Esophagus mucosa (tissue), 1 donor: Measurements from ENCODE around the gene LIPG. TPM values are rescaled to one million over a fixed set of nuclear protein-coding genes. Genes with fewer than 3 reads are reported as not detected.
"Not testable (repeated sequence)": the region's sequence is repeated elsewhere in the genome, so short reads cannot be mapped to it uniquely, and the experiment has no call there.

Source experiments
- ATAC-seq: fragments of 200-7000 bp; cut with Tn5 transposase; one replicate; pipeline ENCODE4 v1.9.1; 2020
- total RNA-seq: library from RNA; stranded (reverse); gene quantifications from one replicate; pipeline ENCODE4 v1.2.4, GENCODE V29; 2023
- donor health status: DM: yes; HTN: yes; CAD: no.

LIPG gene
- total RNA-seq, 1 donor from 2014 or later = 8.6 TPM

DNA sequence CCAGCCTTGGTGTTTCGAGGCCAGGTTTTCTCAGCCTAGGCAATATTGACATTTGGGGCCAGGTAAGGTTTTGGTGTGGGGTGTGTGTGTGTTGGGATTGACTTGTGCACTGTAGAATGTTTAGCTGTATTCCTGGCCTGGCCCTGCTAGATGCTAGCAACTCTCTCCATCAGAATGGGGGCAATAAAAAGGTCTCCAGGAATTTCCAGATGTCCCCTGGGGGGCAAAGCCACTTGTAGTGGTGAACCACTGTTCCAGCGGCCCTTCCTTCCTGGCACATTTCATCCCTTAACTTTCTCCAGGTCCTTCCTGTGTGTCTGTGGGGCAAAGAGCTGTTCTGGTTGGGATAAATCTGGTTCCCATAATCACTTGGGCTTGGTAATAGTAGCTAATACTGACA is 12.0 kb downstream of the LIPG start:
- ATAC-seq = no peak

DNA sequence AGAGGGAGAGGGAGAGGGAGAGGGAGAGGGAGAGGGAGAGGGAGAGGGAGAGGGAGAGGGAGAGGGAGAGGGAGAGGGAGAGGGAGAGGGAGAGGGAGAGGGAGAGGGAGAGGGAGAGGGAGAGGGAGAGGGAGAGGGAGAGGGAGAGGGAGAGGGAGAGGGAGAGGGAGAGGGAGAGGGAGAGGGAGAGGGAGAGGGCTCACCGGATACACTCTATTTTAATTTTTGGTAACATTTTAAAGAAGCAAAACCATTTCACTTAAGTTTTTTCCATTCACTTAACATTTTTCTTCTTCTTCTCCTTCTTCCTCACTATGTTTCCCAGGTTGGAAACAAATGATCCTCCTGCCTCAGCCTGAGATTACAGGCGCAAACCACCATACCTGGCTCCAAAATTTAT is 17.2 kb downstream of the LIPG start:
- not testable (repeated sequence) for ATAC-seq

GRCh38 chr18:49579583-49579982 is 17.7 kb downstream of the LIPG start:
- not testable (repeated sequence) for ATAC-seq

DNA sequence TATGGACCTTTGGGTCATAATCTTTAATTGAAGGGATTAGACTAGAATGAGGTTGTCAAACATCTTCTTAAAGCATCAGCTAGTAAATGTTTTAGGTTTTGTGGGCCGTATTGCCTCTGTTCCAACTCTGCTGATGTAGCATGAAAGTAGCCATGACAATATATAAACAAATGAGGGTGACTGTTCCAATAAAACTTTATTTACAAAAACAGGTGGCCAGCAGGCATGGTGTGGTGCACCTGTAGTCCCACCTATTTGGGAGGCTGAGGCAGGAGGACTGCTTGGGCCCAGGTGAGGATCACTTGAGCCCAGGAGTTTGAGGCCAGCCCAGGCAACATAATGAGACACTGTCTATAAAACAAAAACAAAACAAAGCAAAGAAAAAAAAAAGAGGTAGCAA is 18.4 kb downstream of the LIPG start:
- no peak for ATAC-seq

GRCh38 chr18:49581371-49581770 is 19.5 kb downstream of the LIPG start:
- no peak for ATAC-seq

GRCh38 chr18:49582579-49582978 is 20.7 kb downstream of the LIPG start:
- ATAC-seq = peak; percentile 54

- no peak for ATAC-seq
Measured at GRCh38 chr18:49584394-49584793, 22.5 kb downstream of the LIPG start.

GRCh38 chr18:49584951-49585350 is 23.1 kb downstream of the LIPG start:
- ATAC-seq = not testable (repeated sequence)

DNA sequence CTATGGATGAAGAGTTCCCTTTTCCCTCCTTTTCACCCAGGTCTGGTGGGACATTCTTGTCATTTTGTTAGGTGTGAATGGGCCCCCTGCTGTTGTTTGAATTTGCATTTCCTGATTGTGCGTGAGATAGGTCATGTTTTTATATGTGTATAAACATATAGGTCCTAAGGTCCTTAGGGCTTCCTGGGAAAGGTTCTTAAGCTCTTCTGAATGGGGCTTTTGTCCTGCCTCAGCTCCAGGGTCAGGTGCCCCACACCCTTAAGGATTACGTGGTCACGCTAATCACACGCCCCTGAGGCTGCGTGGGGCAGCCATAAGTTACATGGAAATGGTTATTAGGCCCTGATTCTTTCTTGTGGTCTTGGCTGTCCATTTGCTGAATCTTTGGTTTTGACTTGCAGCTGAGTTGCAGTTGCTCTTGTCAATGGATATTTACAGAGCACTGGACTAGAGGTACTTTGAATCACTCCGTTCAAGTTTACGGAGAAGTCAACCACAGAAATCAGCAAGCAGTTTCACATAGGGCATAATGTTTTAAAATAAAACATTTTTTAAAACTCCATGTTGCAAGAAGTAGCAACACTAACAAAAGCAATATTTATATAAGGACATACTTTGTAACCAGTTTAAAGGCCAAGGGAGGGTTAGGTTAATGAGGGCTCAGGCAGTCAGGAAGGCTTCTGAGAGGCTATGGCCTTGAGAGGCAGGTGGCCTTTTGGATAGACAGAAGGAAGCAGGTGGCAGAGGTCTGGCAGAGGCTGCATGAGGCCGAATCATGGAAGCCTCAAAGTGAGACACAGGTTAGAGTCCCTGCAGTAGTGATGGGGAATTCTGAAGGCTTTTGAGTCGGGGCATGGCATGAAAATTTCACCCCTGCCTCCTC is 24.2 kb downstream of the LIPG start:
- ATAC-seq = no peak

GRCh38 chr18:49588171-49588570 is 26.3 kb downstream of the LIPG start:
- ATAC-seq = no peak

GRCh38 chr18:49588971-49589370 is 27.1 kb downstream of the LIPG start:
- ATAC-seq = no peak

- peak; percentile 39 for ATAC-seq
Measured at GRCh38 chr18:49590608-49591007, 28.8 kb downstream of the LIPG start.

- peak; percentile 54 for ATAC-seq
Measured at GRCh38 chr18:49591271-49591670, 29.4 kb downstream of the LIPG start.

DNA sequence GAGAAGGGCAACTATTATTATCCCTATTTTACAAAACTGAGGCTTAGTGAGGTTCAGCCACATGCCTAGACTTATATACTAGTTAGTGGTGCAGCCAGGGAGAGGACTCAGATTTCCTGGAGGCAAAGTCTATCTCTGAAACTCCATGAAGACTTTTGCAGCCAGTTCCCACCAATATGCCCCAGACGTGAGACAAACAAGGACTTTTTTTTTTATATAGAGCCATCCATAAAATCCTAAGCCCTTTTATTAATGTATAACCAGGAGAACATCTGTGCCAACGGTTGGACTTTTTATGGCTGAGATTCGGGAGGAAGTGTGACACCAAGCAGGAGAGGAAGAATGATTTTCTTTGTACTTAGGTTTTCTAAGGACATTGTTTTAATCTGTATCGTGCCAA is 29.9 kb downstream of the LIPG start:
- ATAC-seq = no peak

GRCh38 chr18:49596687-49597086 is 34.8 kb downstream of the LIPG start:
- no peak for ATAC-seq

- ATAC-seq = peak; percentile 42
Measured at GRCh38 chr18:49597157-49597931, 35.5 kb downstream of the LIPG start.

GRCh38 chr18:49601211-49601610 is 39.4 kb downstream of the LIPG start:
- ATAC-seq = no peak

- no peak for ATAC-seq
Measured at GRCh38 chr18:49608366-49609255, 46.8 kb downstream of the LIPG start.

GRCh38 chr18:49609256-49610021 is 47.6 kb downstream of the LIPG start:
- peak; percentile 95 for ATAC-seq

- peak; percentile 86 for ATAC-seq
Measured at GRCh38 chr18:49610022-49610445, 48.2 kb downstream of the LIPG start.

GRCh38 chr18:49611316-49611715 is 49.5 kb downstream of the LIPG start:
- ATAC-seq = no peak

GRCh38 chr18:49612515-49613033 is 50.7 kb downstream of the LIPG start:
- no peak for ATAC-seq
